Left ventricle myocardium inferior (tissue), 1 donor: ENCODE measurements around the gene RPL32. TPM values are rescaled to one million over a fixed set of nuclear protein-coding genes. Genes with fewer than 3 reads are reported as not detected.

ENCODE experiments used
- DNase-seq: peaks from one replicate; pipeline ENCODE4 v3.0.0-alpha.2; 2020
- H3K27ac ChIP-seq: fragments of 200-600 bp; replicated peaks from 2 replicates; pipeline ENCODE4 v1.8.0; 2021
- H3K27me3 ChIP-seq: fragments of 200-600 bp; 2 replicates; pipeline ENCODE4 v1.8.0; 2021; ENCODE audit warnings: low read depth
- H3K36me3 ChIP-seq: fragments of 200-600 bp; 2 replicates; pipeline ENCODE4 v1.8.0; 2021
- H3K4me1 ChIP-seq: fragments of 200-600 bp; 2 replicates; pipeline ENCODE4 v1.8.0; 2021
- H3K4me3 ChIP-seq: fragments of 200-600 bp; 2 replicates; pipeline ENCODE4 v1.8.0; 2021; ENCODE audit warnings: mild to moderate bottlenecking, moderate library complexity
- H3K9me3 ChIP-seq: fragments of 200-600 bp; replicated peaks from 2 replicates; pipeline ENCODE4 v1.8.0; 2021
- CTCF ChIP-seq: fragments of 200-600 bp; IDR thresholded peaks from 2 replicates; pipeline ENCODE4 v1.8.0; 2021; ENCODE audit warnings: antibody characterized with exemption, mild to moderate bottlenecking, borderline replicate concordance
- intact Hi-C: fragments of 100-400 bp; cut with micrococcal nuclease; formaldehyde crosslinking; loops from one replicate; pipeline ENCODE4 v1.11.0; 2022
- total RNA-seq: library from RNA; stranded (reverse); fragmentation: NEBNext Ultra II Directional; extraction: Animal tissue kit (Norgen Biotek cat#: 25700); gene quantifications from one replicate; pipeline ENCODE4 v1.2.1, GENCODE V29; 2021
- donor health status: DM: no; HTN: yes; CAD: no; lungs with severe emphysema.

RPL32 gene
- total RNA-seq, 1 donor from 2014 or later = 880 TPM

GRCh38 chr3:12818273-12818672 lies 23.1 kb downstream of the RPL32 start:
- H3K36me3 ChIP-seq = peaks cover 76% of the 10 kb centered on the region

GRCh38 chr3:12817343-12817710 lies 24.0 kb downstream of the RPL32 start:
- H3K4me3 ChIP-seq = no peak overlapping the region
- no peaks in the 10 kb centered on the region for H3K27me3 ChIP-seq
- intact Hi-C loops = no loop called here
- H3K4me1 ChIP-seq = peaks cover 18% of the 10 kb centered on the region
- TF ChIP-seq CTCF = no peak
- H3K27ac ChIP-seq = peak overlapping the region; percentile 60
- H3K9me3 ChIP-seq = no peaks in the 10 kb centered on the region
- DNase-seq = peak; percentile 35
- H3K36me3 ChIP-seq = peaks cover 78% of the 10 kb centered on the region

More at GRCh38 chr3:12818273-12818672, 23.1 kb downstream of the RPL32 start:
- no peak for TF ChIP-seq CTCF
- Histone ChIP-seq H3K9me3 (no peaks in the 10 kb centered on the region), H3K4me1 (peaks cover 18% of the 10 kb centered on the region), H3K27me3 (no peaks in the 10 kb centered on the region), H3K27ac (no peak overlapping the region), H3K4me3 (no peak overlapping the region)
- no peak for DNase-seq
- intact Hi-C loops = no loop called here

GRCh38 chr3:12816521-12817342 lies 24.6 kb downstream of the RPL32 start:
- Histone ChIP-seq H3K4me3 (no peak overlapping the region), H3K4me1 (peaks cover 18% of the 10 kb centered on the region), H3K9me3 (no peaks in the 10 kb centered on the region), H3K36me3 (peaks cover 78% of the 10 kb centered on the region), H3K27ac (peak overlapping the region; percentile 60), H3K27me3 (no peaks in the 10 kb centered on the region)
- intact Hi-C loops = no loop called here
- DNase-seq = peak; percentile 42
- no peak for TF ChIP-seq CTCF

- intact Hi-C loops = no loop called here
- Histone ChIP-seq H3K27ac (no peak overlapping the region), H3K36me3 (peaks cover 78% of the 10 kb centered on the region), H3K9me3 (no peaks in the 10 kb centered on the region), H3K27me3 (no peaks in the 10 kb centered on the region), H3K4me3 (no peak overlapping the region), H3K4me1 (peaks cover 20% of the 10 kb centered on the region)
- no peak for DNase-seq
- TF ChIP-seq CTCF = no peak
These were observed 25.6 kb downstream of the RPL32 start for GRCh38 chr3:12815719-12816118.

GRCh38 chr3:12815078-12815477 lies 26.3 kb downstream of the RPL32 start:
- intact Hi-C loops = no loop called here
- Histone ChIP-seq H3K27ac (no peak overlapping the region), H3K9me3 (no peaks in the 10 kb centered on the region), H3K36me3 (peaks cover 72% of the 10 kb centered on the region), H3K4me1 (peaks cover 26% of the 10 kb centered on the region), H3K4me3 (no peak overlapping the region), H3K27me3 (no peaks in the 10 kb centered on the region)
- TF ChIP-seq CTCF = no peak
- DNase-seq = no peak
